ENCODE measurements around the gene IFNB1. TPM values are rescaled to one million over a fixed set of nuclear protein-coding genes. Genes with fewer than 3 reads are reported as not detected.

Gene IFNB1
- total RNA-seq, result not detected in 2 replicates

DNA sequence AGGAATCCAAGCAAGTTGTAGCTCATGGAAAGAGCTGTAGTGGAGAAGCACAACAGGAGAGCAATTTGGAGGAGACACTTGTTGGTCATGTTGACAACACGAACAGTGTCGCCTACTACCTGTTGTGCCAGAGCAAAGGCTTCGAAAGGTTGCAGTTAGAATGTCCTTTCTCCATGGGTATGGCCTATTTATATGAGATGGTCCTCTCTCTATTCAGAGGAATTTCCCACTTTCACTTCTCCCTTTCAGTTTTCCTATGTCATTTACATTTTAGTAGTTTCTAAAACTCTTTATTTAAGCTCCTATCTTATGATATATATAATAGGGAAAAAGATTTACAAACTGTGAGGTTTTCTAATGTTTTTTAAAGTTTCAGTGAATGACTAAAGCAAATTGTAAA is at the start of gene IFNB1:
TSS of gene IFNB1 (minus strand) at position 162 of the 400 bp plus-strand sequence. CDS start at position 89, 73 bp downstream.
- DNase-seq (ENCODE audit: low read depth in 2 of 2), result no peak

DNA sequence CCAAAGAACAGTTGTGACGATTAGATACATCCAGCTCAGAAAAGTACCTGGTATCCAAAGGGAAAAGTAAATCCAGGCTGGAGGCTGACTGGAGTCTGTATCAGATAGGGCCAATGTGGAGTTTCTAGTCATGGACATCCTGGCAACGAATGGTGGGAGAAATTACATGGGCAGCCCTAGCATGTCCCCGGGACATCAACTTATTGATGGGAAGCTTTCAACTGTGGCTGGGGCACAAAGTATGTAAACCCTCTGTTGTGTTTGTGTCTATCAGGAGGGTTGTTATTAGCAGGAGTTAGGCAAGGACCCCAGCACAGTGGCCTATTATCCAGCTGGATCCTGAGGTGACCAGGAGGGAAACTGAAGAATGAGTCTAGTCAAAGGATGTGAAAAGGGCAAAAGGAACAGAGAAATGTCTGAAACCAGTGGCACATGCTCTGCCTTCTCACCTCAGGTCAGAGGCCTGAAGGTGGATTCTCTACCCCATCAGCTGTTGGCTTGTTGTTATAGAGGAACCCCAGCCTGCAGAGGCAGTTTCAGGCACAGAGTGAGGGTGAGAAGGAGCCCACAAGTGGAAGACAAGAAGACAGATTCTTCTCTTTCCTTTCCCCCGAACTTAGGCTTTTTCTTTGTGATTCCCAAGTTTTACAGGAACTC is 44.0 kb upstream of the IFNB1 start:
- no peak for DNase-seq (ENCODE audit: low read depth in 2 of 2)

DNA sequence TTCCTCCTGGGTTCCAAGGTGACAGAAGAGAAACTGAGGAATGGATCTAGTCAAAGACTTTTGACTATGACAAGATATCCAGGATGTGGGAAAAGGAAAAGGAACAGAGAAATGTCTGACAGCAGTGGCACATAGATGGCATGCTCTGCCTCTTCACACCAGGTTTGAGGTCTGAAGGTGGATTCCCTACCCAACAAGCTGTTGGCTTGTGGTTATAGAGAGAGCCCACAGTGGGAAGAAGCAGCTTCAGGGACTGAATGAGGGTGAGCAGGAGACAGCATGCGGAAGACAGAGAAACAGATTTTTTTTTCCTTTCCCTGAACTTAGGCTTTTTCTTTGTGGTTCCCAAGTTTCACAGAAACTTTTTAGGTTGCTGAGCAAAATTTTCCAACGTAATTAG is 43.3 kb upstream of the IFNB1 start:
- DNase-seq (ENCODE audit: low read depth in 2 of 2), result no peak

DNA sequence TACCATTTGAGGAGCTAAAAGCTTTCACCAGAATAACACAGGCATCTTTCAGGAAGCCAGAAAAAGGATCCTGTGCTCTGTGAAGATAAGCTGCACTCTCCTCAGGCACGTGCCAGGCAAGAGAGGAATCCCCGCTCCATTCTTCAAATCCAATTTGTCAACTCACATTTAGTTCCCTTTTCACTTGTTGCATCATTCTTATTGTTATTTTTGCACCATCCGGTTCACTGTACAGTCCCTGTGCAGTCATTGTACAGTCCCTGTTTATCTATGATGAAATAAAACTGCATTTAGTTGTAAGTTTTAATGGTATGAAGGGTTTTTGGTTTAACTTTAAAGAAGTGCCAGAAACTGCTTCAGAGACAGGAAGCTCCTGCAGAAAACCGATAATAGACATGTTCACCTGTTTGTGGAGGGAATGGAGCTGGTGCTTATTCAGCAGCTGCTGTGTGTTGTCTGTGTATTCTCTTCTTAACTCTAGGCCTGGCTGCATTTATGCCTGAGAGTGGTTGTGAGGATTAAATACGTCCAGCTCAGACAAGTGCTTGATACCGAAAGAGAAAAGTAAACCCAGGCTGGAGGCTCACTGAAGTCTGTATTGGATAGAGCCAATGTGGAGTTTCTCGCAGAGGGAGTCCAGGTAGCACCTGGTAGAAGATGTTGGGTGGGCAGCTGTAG is 41.5 kb upstream of the IFNB1 start:
- DNase-seq (ENCODE audit: low read depth in 2 of 2), result peak; percentile 11 to 16

DNA sequence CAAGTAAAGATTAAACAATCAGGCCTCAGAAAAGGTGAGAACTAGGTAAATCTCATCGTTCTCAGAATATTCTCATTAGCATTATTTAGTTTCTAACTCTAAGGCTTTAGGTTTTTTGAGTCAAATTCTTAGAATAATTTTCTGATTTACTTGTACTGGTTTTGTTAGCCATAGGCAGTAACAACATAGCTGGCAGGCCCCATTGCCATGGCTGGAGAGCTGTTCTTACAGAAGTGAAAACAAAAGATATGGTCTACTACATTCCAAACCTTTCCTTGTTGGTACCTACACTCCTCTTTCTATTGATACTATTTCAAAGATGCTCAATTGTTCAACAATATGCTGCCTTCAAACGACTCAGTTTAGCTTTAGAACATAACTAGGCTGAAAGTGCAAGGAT is 36.6 kb upstream of the IFNB1 start:
- no peak for DNase-seq (ENCODE audit: low read depth in 2 of 2)

DNA sequence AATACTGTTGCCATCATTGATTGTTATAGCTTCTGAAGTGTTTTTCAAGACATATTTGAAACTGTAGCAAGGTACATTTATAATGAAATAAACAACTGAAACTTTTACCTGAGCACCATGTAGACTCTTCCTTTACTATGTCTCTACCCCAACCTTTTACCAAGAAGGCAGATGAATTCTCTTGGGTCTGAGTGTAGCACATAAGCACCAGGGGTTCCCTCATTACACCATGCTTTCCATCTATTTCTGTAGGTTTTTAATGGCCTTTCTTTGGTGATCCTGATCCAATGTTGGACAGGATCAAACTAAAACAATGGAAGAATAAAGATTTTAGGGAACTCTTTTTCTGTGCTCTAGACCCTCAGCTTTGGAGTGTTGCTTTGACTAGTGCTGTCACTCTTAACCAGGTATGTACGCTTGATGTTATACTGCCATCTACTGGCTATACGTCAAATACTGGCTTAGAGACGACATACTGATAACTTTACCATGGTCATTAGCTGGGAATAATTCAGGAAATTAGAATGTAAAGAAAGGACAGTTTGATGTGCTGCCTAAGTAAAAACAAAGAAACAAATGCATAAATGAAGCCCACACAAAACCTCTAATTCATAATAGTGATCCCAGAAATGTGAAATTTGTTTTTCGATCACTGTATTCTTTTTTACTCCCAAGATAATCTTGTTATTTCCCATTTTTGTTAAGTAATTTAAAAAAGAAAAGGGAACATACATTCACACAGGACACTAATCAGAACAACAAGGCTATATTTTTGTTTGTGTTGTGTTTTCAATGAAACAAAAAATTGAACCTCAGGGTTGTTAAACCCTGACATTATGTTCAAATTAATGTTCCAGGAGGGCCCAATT is 33.2 kb upstream of the IFNB1 start:
- peak; percentile 82 to 86 for DNase-seq (ENCODE audit: low read depth in 2 of 2)

DNA sequence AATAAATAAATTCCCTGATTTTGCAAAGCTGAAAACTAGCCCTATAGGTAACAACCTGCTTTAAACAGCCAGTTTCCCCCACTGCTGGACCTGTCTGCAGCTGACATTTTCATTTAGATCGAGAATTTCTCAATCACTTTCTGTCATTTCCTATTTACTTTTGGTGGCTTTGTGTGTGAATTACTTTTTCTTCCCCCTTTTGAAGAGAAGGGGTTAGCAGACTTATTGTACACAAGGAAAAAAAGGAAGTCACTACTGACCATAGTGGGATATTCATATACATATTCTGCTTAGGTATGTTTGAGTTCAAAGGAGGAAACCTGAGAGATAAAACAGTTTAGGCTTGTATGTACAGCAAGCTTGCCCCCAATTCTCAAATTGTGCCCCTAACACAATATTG is 27.0 kb upstream of the IFNB1 start:
- DNase-seq (ENCODE audit: low read depth in 2 of 2), result no peak

DNA sequence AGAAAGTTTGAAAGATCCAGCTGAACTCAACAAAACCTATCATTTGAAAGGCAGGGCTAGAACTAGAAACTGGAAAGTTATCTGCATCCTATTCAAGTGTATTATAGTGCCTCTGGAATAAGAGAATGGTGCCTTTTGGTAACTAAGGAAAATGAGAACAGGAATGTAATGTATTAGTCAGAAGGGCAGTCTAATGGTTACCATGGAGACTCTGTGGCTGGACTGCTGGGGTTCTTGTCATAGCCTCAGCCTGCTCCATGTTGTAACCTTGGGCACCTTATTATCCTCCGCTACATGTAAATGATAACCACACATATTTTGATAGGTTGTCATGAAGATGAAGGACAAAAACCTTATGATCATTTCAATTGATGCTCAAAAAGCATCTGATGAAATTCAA is 24.6 kb upstream of the IFNB1 start:
- no peak for DNase-seq (ENCODE audit: low read depth in 2 of 2)

DNA sequence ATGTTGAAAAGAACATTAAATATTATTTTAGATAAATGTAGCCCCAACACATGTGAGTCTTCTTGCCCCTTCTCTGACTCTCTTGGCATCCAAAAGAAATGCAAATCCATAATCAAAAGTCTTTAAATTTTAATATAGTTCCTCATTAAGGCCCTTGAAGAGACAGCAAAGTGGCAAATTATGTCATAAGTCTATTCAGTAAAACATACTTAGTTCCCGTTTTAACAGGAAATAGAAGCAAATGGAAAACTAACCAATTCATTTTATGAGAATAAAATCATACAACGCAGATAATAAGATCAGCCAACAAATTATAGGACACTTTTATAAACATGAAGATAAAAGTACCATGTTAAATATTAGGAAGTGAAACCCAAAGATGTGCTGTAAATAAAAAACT is 20.1 kb upstream of the IFNB1 start:
- no peak for DNase-seq (ENCODE audit: low read depth in 2 of 2)

DNA sequence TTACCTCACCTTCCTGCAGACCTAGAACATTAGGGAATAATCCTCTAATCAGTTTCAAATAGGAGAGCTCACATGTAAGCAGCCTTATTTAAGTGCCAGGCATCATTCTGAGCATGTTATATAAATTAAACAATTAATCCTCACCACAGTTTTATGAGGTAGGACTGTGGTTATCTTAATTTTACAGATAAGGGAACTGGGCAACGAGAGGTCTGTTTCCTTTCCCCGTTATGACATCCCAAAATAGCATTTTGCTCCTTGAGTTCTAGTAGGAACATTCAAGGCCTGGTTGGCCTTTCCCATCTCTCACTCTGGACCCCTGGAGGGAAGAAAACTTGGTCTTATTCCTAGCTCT is 19.1 kb upstream of the IFNB1 start:
- no peak for DNase-seq (ENCODE audit: low read depth in 2 of 2)

DNA sequence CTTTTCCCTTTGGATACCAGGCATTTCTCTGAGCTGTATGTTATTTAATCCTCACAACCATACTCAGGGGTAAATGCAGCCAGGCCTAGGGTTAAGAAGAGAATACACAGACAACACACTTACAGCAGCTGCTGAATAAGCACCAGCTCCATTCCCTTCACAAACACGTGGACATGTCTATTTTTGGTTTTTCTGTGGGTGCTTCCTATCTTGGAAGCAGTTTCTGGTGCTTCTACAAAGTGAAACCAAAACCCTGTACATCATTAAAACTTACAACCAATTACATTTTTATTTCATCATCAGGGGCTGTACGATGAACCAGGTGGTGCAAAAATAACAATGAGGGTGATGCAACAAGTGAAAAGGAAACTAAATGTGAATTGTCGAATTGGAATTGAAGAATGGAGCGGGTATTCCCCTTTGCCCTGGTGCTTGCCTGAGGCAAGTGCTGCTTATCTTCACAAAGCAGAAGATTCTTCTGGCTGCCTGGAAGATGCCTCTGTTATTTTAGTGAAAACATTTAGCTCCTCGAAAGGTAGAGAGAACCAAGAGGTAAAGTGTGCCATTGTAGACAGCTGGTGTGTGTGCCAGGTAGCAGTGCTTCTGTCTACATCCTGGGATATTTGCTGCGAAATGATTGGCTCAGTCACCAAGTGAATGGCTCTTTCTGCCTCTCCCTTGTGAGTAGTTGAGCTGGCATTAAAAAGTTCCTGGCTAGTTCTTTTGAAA is 18.6 kb upstream of the IFNB1 start:
- DNase-seq (ENCODE audit: low read depth in 2 of 2), result peak; percentile 39 to 81

DNA sequence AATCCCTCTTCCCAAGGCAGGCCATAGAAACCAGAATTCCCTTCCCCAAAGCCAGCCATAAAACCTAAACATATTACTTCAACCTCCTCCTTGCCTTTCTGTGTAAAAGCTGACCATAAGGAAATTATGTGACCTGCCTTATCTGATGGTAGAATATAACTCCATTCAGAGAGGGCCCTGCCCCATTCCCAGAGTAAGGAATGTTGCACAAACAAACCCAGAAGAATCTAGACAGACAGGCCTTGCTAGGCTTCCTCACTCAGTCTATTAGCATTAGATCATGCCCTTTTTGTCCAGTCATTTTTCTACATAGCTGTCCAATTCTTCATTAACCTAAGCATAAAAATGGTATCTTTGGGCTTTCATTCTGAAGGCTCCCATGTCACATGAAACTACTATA is 17.8 kb upstream of the IFNB1 start:
- no peak for DNase-seq (ENCODE audit: low read depth in 2 of 2)

DNA sequence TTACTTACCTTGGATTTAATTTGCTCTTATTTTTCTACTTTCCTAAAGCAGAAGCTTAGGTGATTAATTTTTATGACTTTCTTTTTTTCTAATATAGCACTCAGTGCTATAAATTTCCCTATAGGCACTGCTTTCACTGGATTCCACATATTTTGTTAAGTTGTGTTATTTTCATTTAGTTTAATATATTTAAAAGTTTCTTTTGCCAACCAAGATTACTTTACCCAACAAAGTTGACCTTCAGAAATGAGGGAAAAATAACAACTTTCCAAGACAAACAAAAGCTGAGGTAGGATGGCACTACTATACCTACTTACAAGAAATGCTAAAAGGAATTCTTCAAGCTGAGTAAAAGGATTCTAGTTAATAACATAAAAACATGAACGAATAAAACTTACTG is 8.8 kb upstream of the IFNB1 start:
- no peak for DNase-seq (ENCODE audit: low read depth in 2 of 2)

DNA sequence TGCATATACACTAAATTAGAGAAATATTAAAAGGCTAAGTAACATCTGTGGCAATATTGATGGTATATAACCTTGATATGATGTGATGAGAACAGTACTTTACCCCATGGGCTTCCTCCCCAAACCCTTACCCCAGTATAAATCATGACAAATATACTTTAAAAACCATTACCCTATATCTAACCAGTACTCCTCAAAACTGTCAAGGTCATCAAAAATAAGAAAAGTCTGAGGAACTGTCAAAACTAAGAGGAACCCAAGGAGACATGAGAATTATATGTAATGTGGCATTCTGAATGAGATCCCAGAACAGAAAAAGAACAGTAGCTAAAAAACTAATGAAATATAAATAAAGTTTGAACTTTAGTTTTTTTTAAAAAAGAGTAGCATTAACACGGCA is 7.3 kb upstream of the IFNB1 start:
- no peak for DNase-seq (ENCODE audit: low read depth in 2 of 2)

DNA sequence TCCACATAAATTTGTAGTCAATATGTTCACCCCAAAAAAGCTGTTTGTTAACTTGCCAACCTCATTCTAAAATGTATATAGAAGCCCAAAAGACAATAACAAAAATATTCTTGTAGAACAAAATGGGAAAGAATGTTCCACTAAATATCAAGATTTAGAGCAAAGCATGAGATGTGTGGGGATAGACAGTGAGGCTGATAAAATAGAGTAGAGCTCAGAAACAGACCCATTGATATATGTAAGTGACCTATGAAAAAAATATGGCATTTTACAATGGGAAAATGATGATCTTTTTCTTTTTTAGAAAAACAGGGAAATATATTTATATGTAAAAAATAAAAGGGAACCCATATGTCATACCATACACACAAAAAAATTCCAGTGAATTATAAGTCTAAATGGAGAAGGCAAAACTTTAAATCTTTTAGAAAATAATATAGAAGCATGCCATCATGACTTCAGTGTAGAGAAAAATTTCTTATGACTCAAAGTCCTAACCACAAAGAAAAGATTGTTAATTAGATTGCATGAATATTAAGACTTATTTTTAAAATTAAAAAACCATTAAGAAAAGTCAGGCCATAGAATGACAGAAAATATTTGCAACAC is 6.6 kb upstream of the IFNB1 start:
- no peak for DNase-seq (ENCODE audit: low read depth in 2 of 2)

DNA sequence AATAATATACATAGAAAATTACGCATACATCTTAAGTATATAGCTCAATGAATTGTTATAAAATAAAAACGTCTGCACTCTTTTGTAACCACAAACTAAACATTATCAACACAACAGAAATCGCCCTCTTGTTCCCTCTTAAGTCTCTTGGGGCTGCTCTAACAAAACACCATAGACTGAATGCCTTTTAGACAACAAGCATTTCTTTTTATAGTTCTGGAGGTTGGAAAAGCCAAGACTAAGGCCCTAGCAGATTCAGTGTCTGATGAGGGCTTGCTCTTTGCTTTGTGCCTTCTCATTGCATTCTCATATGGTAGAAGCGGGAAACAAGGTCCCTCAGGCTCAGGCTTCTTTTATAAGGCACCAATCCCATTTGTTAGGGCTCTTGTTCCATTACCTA is 4.9 kb upstream of the IFNB1 start:
- no peak for DNase-seq (ENCODE audit: low read depth in 2 of 2)

DNA sequence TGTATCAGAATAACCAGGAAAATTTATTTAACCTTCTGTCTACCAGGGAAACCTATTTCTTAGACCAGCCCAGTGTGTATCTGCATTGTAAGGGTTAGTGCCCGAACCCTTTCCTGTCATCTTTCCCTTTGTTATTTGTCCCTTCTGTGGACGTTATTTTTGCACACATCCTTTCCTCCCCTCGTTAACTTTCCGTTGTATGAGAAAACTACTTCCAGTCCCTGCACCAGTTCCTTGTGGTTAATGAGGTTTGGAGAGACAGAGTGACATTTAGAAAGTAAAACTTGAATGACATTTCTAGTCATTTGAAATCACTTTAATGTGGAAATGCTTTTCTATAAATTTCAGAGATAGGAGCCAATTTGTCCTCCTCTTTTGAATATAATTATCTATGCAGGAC is 4.3 kb upstream of the IFNB1 start:
- DNase-seq (ENCODE audit: low read depth in 2 of 2), result no peak

DNA sequence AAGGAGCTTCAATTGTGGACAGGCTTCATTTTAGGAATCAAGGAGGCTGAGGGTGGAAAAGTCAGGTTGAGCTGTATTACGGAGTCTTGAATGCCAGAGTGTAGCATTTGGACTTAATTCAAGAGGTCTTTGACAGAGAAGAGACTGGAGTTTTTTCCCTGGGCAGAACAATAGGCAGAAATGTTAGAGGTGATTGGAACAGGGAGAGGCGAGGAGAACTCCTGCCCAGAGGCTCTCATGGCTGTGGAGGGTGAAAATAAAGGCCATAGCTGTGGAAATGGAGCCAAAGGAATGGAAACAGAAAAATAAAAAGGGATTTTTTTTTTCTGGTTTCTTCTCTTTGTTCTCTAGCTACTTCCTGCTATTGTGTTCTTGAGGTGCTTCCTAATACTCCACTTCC is 3.7 kb upstream of the IFNB1 start:
- peak; percentile 13 to 19 for DNase-seq (ENCODE audit: low read depth in 2 of 2)

DNA sequence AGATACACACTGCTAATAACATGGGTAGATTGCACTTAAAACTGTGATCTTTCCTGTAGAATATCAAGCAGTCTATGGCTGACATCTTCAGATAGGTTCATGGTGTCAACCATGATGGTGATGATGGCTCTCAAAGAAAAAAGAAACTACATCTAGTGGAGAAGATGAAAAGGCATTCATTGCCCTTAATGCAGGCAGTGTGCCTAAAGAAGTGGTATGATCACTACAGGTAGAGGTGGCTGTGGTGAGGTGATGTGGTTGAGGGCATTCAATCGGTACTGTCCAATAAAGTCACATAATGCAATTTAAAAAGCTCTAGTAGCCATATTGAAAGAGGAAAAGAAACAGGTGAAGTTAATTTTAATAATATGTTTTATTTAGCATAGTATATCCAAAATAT is 3.1 kb upstream of the IFNB1 start:
- DNase-seq (ENCODE audit: low read depth in 2 of 2), result no peak

DNA sequence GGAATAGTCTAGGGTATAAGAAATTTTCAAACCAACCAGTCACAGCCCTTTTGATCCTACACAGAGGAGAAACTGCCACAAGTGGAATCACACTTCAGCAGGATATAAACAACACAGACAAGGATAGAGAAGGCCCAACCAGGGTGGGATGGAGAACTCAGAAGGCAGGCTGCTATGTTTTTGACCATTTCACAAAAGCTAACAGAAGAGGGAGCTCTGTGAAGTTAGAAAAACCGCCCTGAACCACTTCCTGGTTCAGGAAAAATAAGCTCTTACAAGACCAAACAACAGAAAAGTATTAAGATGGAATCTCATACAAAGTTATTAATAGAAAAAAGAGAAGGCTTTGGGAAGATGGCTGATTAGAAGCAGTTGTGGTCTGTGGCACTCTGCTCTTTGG is 960 bp upstream of the IFNB1 start:
- DNase-seq (ENCODE audit: low read depth in 2 of 2), result no peak

DNA sequence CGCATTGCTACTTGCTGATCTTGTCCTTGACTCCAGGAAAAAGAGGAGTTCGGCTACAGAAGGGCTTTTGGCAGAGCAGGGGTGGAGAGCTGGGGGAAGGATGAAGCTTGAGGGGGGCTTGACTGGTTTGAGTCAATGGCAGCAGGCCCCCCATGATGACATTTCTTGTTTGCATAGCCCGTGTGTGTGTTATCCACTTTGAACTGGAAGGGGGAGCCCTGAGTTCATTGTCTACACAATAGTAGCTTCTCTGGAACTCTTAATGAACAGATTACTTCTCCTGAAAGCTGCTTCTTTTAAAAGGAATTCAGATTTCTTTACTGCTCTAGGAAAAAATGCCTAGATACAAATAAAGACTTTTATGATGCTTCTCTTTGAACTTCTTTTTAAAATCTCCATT is 2.3 kb downstream of the IFNB1 start:
- DNase-seq (ENCODE audit: low read depth in 2 of 2), result no peak

DNA sequence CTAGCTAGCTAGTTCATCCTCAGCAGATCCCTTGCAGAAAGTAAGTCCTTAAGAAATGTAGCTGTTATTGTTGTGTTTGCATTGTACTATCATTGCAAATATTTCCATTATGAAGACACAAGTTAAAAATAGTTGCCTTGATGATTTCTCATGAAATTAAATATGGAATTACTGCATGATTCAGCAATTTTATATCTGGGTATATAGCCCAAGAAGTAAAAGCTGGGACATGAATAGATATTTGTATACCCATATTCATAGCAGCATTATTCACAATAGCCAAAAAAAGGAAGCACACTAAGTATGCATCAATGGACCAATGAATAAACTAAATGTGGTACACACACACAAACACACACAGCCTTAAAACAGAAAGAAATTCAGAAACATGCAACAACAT is 6.8 kb downstream of the IFNB1 start:
- DNase-seq (ENCODE audit: low read depth in 2 of 2), result no peak

All from lung microvascular endothelial cell (primary cell).